GM21737 (cell line): Measurements from ENCODE around the gene RYR3.
"Not testable (repeated sequence)": the region's sequence is repeated elsewhere in the genome, so short reads cannot be mapped to it uniquely, and the experiment has no call there.

Source experiments
- ATAC-seq: cut with Tn5 transposase; IDR thresholded peaks from one replicate; pipeline ENCODE4 v1.9.1; 2021; ENCODE audit warnings: mild to moderate bottlenecking, moderate library complexity; ENCODE audit not compliant: unreplicated experiment

Gene RYR3

GRCh38 chr15:33808720-33809457, 498.1 kb downstream of the RYR3 start:
- no peak for ATAC-seq

- ATAC-seq, result no peak
Measured at GRCh38 chr15:33810073-33810595, 499.4 kb downstream of the RYR3 start.

GRCh38 chr15:33810806-33811205, 500.0 kb downstream of the RYR3 start:
- ATAC-seq, result no peak

- no peak for ATAC-seq
Measured at GRCh38 chr15:33813891-33814290, 503.1 kb downstream of the RYR3 start.

- not testable (repeated sequence) for ATAC-seq
Measured at GRCh38 chr15:33819499-33819898, 508.7 kb downstream of the RYR3 start.

GRCh38 chr15:33822479-33822878, 511.7 kb downstream of the RYR3 start:
- no peak for ATAC-seq

GRCh38 chr15:33823119-33823518, 512.4 kb downstream of the RYR3 start:
- ATAC-seq, result no peak

GRCh38 chr15:33825453-33825852, 514.7 kb downstream of the RYR3 start:
- ATAC-seq, result no peak

GRCh38 chr15:33826201-33826600, 515.4 kb downstream of the RYR3 start:
- no peak for ATAC-seq

GRCh38 chr15:33830351-33830750, 519.6 kb downstream of the RYR3 start:
- no peak for ATAC-seq

GRCh38 chr15:33831646-33832045, 520.9 kb downstream of the RYR3 start:
- ATAC-seq, result no peak

GRCh38 chr15:33834892-33835743, 524.4 kb downstream of the RYR3 start:
- ATAC-seq, result no peak

GRCh38 chr15:33837294-33837693, 526.5 kb downstream of the RYR3 start:
- no peak for ATAC-seq

GRCh38 chr15:33839540-33839939, 528.8 kb downstream of the RYR3 start:
- ATAC-seq, result no peak

GRCh38 chr15:33840615-33841014, 529.8 kb downstream of the RYR3 start:
- ATAC-seq, result no peak

GRCh38 chr15:33844186-33844585, 533.4 kb downstream of the RYR3 start:
- ATAC-seq, result no peak

GRCh38 chr15:33844597-33844996, 533.8 kb downstream of the RYR3 start:
- ATAC-seq, result no peak

- no peak for ATAC-seq
Measured at GRCh38 chr15:33846142-33846541, 535.4 kb downstream of the RYR3 start.

- no peak for ATAC-seq
Measured at GRCh38 chr15:33846862-33847261, 536.1 kb downstream of the RYR3 start.

- ATAC-seq, result no peak
Measured at GRCh38 chr15:33848011-33848410, 537.2 kb downstream of the RYR3 start.

GRCh38 chr15:33851079-33851478, 540.3 kb downstream of the RYR3 start:
- no peak for ATAC-seq

GRCh38 chr15:33852094-33852493, 541.3 kb downstream of the RYR3 start:
- no peak for ATAC-seq
